ENCODE results near the gene RANBP17. TPM values are rescaled to one million over a fixed set of nuclear protein-coding genes. Genes with fewer than 3 reads are reported as not detected.

Gene RANBP17
- total RNA-seq, 4 donors from 2014 or later, result 4.4 to 11.7 (median 6.0) TPM

DNA sequence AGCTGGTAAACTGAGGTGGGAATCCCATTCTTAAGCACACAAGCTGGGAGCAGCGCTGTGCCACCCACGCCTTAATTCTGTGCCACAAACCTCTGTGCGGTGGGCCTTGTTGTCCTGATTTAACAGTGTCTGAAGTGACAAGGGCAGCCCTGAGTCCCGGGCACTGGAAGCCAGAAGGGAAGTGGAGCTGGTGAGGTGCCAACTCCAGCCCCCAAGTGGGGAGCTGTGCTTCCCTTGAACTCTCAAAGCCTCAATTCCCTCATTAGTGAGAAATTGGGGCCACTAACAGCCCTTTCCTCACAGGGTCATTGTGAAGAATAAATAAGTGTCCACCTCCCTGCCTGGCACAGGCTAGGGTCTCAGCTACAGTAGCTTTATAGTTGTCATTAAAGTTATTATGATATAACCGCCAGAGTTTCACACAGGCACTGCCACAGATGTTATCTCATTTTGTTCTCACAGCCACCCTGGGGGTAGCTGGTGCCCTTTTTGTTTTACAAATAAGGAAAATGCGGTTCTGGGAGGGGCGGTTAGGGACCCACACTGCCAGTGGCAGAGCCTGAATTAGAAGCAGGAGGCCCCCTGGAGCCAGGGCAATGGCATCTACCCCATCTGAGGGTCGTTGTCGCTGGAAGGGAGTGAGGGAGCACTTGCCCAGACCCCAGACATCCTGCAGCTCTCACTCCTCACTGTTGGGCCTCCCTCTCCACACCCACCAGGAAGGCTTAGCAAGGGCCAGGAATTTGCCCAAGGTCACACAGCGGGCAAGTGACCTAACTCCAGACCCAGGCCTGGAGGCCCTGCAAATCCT lies 445.2 kb downstream of the RANBP17 start:
- TF ChIP-seq, protein P1, sequence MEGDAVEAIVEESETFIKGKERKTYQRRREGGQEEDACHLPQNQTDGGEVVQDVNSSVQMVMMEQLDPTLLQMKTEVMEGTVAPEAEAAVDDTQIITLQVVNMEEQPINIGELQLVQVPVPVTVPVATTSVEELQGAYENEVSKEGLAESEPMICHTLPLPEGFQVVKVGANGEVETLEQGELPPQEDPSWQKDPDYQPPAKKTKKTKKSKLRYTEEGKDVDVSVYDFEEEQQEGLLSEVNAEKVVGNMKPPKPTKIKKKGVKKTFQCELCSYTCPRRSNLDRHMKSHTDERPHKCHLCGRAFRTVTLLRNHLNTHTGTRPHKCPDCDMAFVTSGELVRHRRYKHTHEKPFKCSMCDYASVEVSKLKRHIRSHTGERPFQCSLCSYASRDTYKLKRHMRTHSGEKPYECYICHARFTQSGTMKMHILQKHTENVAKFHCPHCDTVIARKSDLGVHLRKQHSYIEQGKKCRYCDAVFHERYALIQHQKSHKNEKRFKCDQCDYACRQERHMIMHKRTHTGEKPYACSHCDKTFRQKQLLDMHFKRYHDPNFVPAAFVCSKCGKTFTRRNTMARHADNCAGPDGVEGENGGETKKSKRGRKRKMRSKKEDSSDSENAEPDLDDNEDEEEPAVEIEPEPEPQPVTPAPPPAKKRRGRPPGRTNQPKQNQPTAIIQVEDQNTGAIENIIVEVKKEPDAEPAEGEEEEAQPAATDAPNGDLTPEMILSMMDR (IDR thresholded peaks at IDR 0.05; ENCODE audit: low read depth), result no peak

DNA sequence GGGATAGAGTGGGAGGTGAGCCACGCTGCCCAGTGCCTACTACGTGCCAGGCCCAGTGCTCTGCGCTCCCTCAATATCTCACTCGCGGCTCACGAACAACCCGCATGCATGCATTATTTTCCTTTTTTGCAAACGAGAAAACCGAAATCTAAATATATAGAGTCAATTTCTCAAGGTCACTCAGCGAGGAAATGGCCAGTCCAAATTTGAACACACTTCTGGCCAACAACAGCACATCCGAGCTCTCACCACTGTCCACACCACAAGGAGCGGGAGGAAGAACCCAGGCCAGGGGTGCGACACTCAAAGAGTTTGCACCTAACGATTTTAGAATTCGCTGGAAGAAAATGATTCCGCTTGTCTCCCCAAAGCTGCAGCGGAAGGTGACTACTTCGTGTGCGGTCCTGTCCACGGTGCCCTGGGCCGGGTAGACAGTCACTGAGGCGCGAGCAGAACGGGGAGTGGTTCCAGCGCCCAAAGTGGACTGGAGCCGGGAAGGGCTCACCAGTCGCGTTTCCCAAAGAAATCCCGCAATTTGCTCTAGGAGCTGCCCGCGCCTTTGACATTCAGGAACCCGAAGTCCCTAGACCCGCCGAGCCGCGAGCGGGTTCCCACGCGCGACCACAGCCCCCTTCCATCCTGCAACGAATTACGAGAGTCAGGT lies 446.1 kb downstream of the RANBP17 start:
- TF ChIP-seq, protein P1 (IDR thresholded peaks at IDR 0.05; ENCODE audit: low read depth), result no peak

DNA sequence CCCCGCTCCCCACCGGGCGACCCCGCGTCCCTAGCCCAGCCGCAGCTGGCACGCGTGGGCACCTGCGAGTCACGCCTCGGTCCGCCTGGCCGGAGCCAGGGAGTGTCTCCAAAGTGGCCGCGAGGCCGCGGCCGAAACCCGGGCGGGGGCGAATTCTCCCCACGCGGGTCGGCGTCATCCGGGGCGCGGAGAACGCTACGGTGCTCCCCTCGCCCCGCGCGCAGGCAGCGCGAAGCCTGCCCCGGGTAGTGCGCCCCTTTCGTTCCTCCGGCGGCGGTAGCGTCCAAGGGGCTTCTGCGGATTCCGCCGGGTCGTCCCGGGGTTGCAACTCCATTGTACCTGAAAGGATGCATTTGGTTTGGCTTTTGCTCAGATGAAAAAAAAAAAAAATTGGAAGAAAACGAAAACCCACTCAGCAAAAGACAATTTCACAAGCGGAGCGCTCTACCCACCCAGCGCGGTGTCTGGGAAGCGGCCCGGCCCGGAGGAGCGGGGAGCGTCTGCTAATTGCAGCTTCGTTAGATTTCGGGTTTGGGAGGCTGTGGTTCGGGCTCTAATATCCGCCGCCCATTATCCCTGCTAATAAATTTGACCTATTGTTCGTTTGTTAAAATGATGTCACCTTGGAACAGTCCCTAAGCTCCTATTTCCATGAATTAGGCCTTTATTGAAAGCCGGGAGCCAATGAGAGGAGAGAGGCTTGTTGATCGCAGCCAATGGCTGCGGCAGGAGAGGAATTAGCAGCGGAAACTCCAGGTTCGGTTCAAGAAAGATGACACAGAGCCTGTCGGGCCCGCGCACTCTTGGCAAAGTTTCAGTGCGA lies 446.8 kb downstream of the RANBP17 start, which contains the start of gene TLX3:
TSS of gene TLX3 (plus strand) at position 796 of the 823 bp plus-strand sequence. CDS start 118 bp downstream, outside the sequence.
- TF ChIP-seq, protein P1 (IDR thresholded peaks at IDR 0.05; ENCODE audit: low read depth), result no peak

DNA sequence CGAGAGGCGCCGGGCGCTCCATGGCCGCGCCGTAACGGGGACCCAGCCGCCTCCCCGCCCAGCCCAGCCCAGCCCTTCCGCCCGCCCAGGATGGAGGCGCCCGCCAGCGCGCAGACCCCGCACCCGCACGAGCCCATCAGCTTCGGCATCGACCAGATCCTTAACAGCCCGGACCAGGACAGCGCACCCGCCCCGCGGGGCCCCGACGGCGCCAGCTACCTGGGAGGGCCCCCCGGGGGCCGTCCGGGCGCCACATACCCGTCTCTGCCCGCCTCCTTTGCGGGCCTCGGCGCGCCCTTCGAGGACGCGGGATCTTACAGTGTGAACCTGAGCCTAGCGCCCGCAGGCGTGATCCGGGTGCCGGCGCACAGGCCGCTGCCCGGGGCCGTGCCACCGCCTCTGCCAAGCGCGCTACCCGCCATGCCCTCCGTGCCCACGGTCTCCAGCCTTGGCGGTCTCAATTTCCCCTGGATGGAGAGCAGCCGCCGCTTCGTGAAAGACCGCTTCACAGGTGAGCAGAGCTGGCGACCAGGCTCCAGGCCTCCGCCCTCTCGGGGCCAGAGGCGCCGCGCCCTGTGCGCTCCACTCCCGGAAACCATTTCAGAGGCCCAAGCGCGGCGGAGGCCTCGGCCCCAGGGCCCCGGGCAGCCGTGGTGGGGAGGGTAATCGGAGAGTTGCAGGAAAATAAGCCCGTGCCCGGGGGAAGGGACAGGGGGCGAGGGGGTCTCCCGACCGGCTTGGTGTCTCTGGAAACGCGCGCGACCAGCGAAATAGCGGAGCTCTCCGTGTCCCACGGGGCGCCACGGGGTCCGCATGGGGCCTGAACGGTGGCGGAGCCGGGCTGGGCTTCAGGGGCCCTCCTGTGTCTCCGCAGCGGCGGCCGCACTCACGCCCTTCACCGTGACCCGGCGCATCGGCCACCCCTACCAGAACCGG lies 447.7 kb downstream of the RANBP17 start:
- TF ChIP-seq, protein P1 (IDR thresholded peaks at IDR 0.05; ENCODE audit: low read depth), result no peak

DNA sequence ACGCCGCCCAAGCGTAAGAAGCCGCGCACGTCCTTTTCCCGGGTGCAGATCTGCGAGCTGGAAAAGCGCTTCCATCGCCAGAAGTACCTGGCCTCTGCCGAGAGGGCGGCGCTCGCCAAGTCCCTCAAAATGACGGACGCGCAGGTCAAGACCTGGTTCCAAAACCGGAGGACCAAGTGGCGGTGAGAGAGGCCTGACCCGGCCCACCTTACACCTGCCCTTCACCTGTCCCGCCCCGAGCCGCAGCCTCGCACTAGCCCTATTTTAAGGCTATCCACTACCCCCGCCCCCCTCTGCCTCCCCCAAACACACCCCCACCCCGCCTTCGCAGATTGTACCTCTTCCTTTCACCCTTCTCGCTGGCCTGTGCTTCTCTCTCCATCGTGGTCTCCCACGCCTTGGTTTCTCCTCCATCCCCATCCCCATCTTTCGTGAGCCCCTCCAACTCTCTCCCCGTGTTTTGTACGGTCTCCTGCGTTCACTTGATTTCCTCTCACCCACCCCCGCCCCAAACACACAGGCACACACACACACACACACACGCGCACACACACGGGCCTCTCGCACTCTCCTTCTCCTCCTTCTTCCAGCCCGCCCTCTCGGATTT lies 448.5 kb downstream of the RANBP17 start:
- TF ChIP-seq, protein P1 (IDR thresholded peaks at IDR 0.05; ENCODE audit: low read depth), result no peak

DNA sequence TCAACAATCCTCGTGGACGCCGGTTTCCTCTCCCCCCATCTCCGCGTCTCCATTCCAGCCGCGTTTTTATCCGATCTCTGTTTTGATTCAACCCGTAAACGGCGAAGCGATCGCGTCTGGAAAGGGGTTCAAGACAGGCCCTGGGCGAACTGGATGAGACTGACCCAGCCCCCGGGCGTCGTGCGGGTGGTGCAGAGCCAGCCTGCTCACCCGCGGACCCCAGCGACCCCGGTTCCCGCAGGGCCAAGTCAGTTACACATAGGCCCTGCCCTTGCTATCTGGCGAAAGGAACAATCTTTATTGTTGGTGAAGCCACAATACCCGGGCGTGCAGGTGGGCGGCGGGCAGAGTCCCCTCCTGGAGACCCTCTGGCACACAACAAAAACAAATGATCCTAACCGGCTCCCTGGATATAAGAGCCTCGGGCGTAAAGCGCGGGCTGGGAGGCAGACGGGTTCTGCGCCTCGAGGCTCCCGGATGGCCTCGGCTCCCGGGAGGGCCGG lies 449.1 kb downstream of the RANBP17 start:
- TF ChIP-seq, protein P1 (IDR thresholded peaks at IDR 0.05; ENCODE audit: low read depth), result no peak

All from subcutaneous adipose tissue (tissue), 4 donors.